Measurements from ENCODE around the gene TMEFF2.

The TMEFF2 gene

DNA sequence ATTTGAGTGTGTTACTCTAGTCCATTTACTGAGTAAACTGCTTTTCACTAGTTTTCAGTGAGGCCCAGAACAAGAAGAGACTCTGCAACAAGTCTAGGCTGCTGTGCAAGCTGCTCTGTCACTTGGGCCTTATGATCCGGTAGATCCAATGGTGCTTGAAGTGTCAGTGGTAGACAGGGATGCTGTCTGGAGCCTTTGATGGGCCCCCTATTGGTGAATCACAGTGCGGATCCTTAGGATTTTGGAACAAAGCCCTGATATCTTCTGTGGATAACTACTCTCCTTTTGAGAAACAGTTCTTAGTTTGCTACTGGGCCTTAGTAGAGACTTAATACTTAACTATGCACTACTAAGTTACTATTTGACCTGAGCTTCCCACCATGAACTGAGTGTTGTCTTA is 150.2 kb downstream of the TMEFF2 start:
- Histone ChIP-seq H3K4me3 (ENCODE audit: insufficient read depth, low read length, poor library complexity, severe bottlenecking) (no peak overlapping the region), H3K27me3 (ENCODE audit: low read length) (no peaks in the 10 kb centered on the region), H3K9ac (ENCODE audit: low read length) (no peak overlapping the region), H3K79me2 (ENCODE audit: insufficient read depth, low read length) (no peaks in the 10 kb centered on the region), H3K9me3 (ENCODE audit: insufficient read depth, low read length) (no peaks in the 10 kb centered on the region), H3F3A (ENCODE audit: insufficient read depth) (no peaks in the 10 kb centered on the region), H3K27ac (ENCODE audit: low read depth, low read length) (no peak overlapping the region), H4K20me1 (ENCODE audit: low read depth, low read length) (no peaks in the 10 kb centered on the region), H2AFZ (ENCODE audit: low read depth, low read length, severe bottlenecking) (no peak overlapping the region), H3K9me2 (replicated peaks; ENCODE audit: insufficient read depth, low read length) (no peaks in the 10 kb centered on the region), H3K36me3 (ENCODE audit: low read length) (no peaks in the 10 kb centered on the region), H3K4me2 (ENCODE audit: low read depth, low read length, poor library complexity, severe bottlenecking) (no peak overlapping the region)
- TF ChIP-seq, protein P1, sequence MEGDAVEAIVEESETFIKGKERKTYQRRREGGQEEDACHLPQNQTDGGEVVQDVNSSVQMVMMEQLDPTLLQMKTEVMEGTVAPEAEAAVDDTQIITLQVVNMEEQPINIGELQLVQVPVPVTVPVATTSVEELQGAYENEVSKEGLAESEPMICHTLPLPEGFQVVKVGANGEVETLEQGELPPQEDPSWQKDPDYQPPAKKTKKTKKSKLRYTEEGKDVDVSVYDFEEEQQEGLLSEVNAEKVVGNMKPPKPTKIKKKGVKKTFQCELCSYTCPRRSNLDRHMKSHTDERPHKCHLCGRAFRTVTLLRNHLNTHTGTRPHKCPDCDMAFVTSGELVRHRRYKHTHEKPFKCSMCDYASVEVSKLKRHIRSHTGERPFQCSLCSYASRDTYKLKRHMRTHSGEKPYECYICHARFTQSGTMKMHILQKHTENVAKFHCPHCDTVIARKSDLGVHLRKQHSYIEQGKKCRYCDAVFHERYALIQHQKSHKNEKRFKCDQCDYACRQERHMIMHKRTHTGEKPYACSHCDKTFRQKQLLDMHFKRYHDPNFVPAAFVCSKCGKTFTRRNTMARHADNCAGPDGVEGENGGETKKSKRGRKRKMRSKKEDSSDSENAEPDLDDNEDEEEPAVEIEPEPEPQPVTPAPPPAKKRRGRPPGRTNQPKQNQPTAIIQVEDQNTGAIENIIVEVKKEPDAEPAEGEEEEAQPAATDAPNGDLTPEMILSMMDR (IDR thresholded peaks at IDR 0.05; ENCODE audit: insufficient read depth, low read length, poor library complexity, severe bottlenecking): no peak
- TF ChIP-seq EZH2phosphoT487 (conservative IDR thresholded peaks at IDR 0.05; ENCODE audit: low read length): no peak

DNA sequence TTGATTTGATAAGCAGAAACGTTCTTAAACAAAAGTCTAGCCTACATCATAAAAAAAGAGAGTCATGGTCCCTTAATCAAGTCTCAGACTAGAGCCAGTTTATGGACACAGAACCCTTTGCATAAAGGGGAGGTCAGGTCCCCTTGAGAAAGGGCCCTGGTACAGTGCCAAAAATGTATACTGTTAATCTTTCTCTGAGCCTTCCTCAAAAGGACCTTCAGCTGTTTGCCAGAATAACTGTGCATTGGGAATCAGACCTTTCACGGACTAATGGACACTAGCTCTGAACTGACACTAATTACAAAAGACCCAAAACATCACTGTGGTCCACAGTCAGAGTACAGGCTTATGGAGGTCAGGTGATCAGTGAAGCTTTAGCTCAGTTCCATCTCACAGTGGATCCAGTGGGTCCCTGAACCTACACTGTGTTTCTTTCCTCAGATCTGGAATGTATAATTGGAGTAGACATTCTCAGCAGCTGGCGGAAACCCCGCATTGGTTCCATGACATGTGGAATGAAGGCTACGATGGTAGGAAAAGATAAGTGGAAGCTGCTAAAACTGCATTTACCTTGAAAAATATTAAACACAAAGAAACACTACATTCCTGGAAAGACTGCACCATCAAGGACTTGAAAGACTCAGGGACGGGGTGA is 151.4 kb downstream of the TMEFF2 start:
- TF ChIP-seq, protein P1 (IDR thresholded peaks at IDR 0.05; ENCODE audit: insufficient read depth, low read length, poor library complexity, severe bottlenecking): no peak

DNA sequence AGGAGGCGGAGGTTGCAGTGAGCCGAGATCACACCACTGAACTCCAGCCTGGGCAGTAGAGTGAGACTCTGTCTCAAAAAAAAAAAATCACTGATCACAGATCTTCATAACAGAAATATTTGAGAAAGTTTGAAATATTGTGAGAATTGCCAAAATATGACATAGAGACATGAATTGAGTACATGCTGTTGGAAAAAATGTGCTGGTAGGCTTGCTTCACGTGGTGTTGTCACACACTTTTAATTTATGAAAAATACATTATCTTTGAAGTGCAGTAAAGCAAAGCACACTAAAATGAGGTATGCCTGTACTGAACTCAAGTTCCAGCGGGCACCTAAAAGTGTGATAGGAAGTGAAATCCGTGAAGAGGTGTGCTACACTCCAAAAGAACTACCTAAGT is 152.6 kb downstream of the TMEFF2 start:
- Histone ChIP-seq H2AFZ (ENCODE audit: low read depth, low read length, severe bottlenecking) (no peak overlapping the region), H3K36me3 (ENCODE audit: low read length) (no peaks in the 10 kb centered on the region), H3K27me3 (ENCODE audit: low read length) (no peaks in the 10 kb centered on the region), H3K27ac (ENCODE audit: low read depth, low read length) (no peak overlapping the region), H3K9ac (ENCODE audit: low read length) (no peak overlapping the region), H3K9me3 (ENCODE audit: insufficient read depth, low read length) (no peaks in the 10 kb centered on the region), H3F3A (ENCODE audit: insufficient read depth) (no peaks in the 10 kb centered on the region), H3K4me2 (ENCODE audit: low read depth, low read length, poor library complexity, severe bottlenecking) (no peak overlapping the region), H3K4me3 (ENCODE audit: insufficient read depth, low read length, poor library complexity, severe bottlenecking) (no peak overlapping the region), H3K79me2 (ENCODE audit: insufficient read depth, low read length) (no peaks in the 10 kb centered on the region), H4K20me1 (ENCODE audit: low read depth, low read length) (no peaks in the 10 kb centered on the region), H3K9me2 (replicated peaks; ENCODE audit: insufficient read depth, low read length) (no peaks in the 10 kb centered on the region)
- no peak for TF ChIP-seq EZH2phosphoT487 (conservative IDR thresholded peaks at IDR 0.05; ENCODE audit: low read length)
- TF ChIP-seq, protein P1 (IDR thresholded peaks at IDR 0.05; ENCODE audit: insufficient read depth, low read length, poor library complexity, severe bottlenecking): no peak

More for the DNA sequence above, 151.4 kb downstream of the TMEFF2 start:
- Histone ChIP-seq H3K36me3 (ENCODE audit: low read length) (no peaks in the 10 kb centered on the region), H3K9ac (ENCODE audit: low read length) (no peak overlapping the region), H3K79me2 (ENCODE audit: insufficient read depth, low read length) (no peaks in the 10 kb centered on the region), H3F3A (ENCODE audit: insufficient read depth) (no peaks in the 10 kb centered on the region), H3K27me3 (ENCODE audit: low read length) (no peaks in the 10 kb centered on the region), H4K20me1 (ENCODE audit: low read depth, low read length) (no peaks in the 10 kb centered on the region), H3K9me3 (ENCODE audit: insufficient read depth, low read length) (no peaks in the 10 kb centered on the region), H3K4me2 (ENCODE audit: low read depth, low read length, poor library complexity, severe bottlenecking) (no peak overlapping the region), H3K27ac (ENCODE audit: low read depth, low read length) (no peak overlapping the region), H2AFZ (ENCODE audit: low read depth, low read length, severe bottlenecking) (no peak overlapping the region), H3K9me2 (replicated peaks; ENCODE audit: insufficient read depth, low read length) (no peaks in the 10 kb centered on the region), H3K4me3 (ENCODE audit: insufficient read depth, low read length, poor library complexity, severe bottlenecking) (no peak overlapping the region)

All from SU-DHL-6 (cell line).